GM23338 (cell line): ENCODE results near the gene USH2A.

Experiments used
- EZH2 ChIP-seq: fragments of 200-600 bp; sonication (generic); IDR thresholded peaks from one replicate; pipeline ENCODE4 v1.8.0; 2017; ENCODE audit warnings: antibody characterized with exemption, mild to moderate bottlenecking, low read depth; ENCODE audit not compliant: unreplicated experiment
- EZH2phosphoT487 ChIP-seq: fragments of 200-600 bp; sonication (generic); IDR thresholded peaks from one replicate; pipeline ENCODE4 v1.8.1; 2018; ENCODE audit warnings: antibody characterized with exemption; ENCODE audit not compliant: unreplicated experiment
- JUNB ChIP-seq: IDR thresholded peaks from one replicate; pipeline ENCODE4 v1.6.1; 2016; ENCODE audit warnings: antibody characterized with exemption; ENCODE audit not compliant: unreplicated experiment
- POLR2AphosphoS5 ChIP-seq: IDR thresholded peaks from 2 replicates; pipeline ENCODE4 v1.6.1; 2016; ENCODE audit warnings: antibody characterized with exemption, low read depth
- ZNF114 ChIP-seq: fragments of 250-450 bp; sonication (Bioruptor Pico); IDR thresholded peaks from 2 replicates; pipeline ENCODE4 v1.5.0; 2020; ENCODE audit warnings: mild to moderate bottlenecking, moderate library complexity
- ZNF331 ChIP-seq: fragments of 250-450 bp; sonication (Bioruptor Pico); IDR thresholded peaks from 2 replicates; pipeline ENCODE4 v1.5.0; 2020; ENCODE audit warnings: low read depth, mild to moderate bottlenecking, moderate library complexity
- TF ChIP-seq, protein P1 (sequence below), 2 experiments: fragments of 200-600 bp in 1 of 2; sonication (generic) in 1 of 2; conservative IDR thresholded peaks; 2 replicates each; pipeline versions ENCODE4 v1.5.1 to v1.6.1; 2016 to 2017; ENCODE audit warnings: antibody characterized with exemption in 2 of 2, low read depth in 2 of 2, mild to moderate bottlenecking in 2 of 2, moderate library complexity in 1 of 2

DNA sequence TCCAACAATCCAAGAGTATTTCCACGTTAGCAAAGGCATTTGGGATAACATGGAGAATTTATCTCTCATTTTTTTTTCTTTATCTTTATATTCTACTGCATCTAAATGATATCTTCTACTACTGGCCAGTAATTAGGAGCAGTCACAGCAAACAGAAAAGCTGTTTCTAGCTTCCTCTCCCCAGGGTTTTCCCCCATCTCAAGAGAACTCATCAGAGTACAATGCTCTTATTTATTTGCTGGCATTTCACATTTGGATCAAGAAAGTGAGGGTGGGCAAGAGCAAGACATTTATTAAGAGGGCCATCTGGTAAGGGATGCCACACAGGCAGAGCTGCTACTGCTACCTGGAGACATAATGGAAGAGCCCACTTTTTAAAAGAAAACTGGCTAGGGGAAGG lies 368.2 kb downstream of the USH2A start:
- TF ChIP-seq EZH2phosphoT487 (no peak), POLR2AphosphoS5 (no peak), JUNB (no peak), EZH2 (no peak), ZNF114 (CRISPR knock-in tag) (no peak), ZNF331 (CRISPR knock-in tag) (no peak)
- TF ChIP-seq, protein P1, sequence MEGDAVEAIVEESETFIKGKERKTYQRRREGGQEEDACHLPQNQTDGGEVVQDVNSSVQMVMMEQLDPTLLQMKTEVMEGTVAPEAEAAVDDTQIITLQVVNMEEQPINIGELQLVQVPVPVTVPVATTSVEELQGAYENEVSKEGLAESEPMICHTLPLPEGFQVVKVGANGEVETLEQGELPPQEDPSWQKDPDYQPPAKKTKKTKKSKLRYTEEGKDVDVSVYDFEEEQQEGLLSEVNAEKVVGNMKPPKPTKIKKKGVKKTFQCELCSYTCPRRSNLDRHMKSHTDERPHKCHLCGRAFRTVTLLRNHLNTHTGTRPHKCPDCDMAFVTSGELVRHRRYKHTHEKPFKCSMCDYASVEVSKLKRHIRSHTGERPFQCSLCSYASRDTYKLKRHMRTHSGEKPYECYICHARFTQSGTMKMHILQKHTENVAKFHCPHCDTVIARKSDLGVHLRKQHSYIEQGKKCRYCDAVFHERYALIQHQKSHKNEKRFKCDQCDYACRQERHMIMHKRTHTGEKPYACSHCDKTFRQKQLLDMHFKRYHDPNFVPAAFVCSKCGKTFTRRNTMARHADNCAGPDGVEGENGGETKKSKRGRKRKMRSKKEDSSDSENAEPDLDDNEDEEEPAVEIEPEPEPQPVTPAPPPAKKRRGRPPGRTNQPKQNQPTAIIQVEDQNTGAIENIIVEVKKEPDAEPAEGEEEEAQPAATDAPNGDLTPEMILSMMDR (conservative IDR thresholded peaks at IDR 0.05; ENCODE audit: low read depth in 2 of 2): no peak
